SW480 (cell line): ENCODE data around the gene CCDC148.

ENCODE experiments used
- DNase-seq: peaks from one replicate; pipeline ENCODE4 v3.0.0-alpha.2; 2016; ENCODE audit warnings: low spot score

Gene CCDC148

GRCh38 chr2:158153270-158154015, 303.1 kb downstream of the CCDC148 start:
- no peak for DNase-seq

- no peak for DNase-seq
These were observed 311.5 kb downstream of the CCDC148 start for GRCh38 chr2:158144914-158145625.

GRCh38 chr2:158143703-158144360, 312.7 kb downstream of the CCDC148 start:
- no peak for DNase-seq

- DNase-seq = no peak
These were observed 313.8 kb downstream of the CCDC148 start for GRCh38 chr2:158142568-158143332.

- no peak for DNase-seq
These were observed 314.4 kb downstream of the CCDC148 start for GRCh38 chr2:158142165-158142564.

GRCh38 chr2:158140201-158140600, 316.4 kb downstream of the CCDC148 start:
- DNase-seq = no peak

GRCh38 chr2:158138255-158138654, 318.3 kb downstream of the CCDC148 start:
- DNase-seq = no peak

- DNase-seq = no peak
These were observed 321.5 kb downstream of the CCDC148 start for GRCh38 chr2:158135096-158135495.

- no peak for DNase-seq
These were observed 321.9 kb downstream of the CCDC148 start for GRCh38 chr2:158134655-158135054.

- no peak for DNase-seq
These were observed 322.5 kb downstream of the CCDC148 start for GRCh38 chr2:158134055-158134454.

GRCh38 chr2:158131919-158132566, 324.5 kb downstream of the CCDC148 start:
- no peak for DNase-seq

GRCh38 chr2:158131483-158131912, 325.1 kb downstream of the CCDC148 start:
- no peak for DNase-seq

- DNase-seq = no peak
These were observed 325.6 kb downstream of the CCDC148 start for GRCh38 chr2:158130832-158131473.

- DNase-seq = no peak
These were observed 327.5 kb downstream of the CCDC148 start for GRCh38 chr2:158129037-158129436.

GRCh38 chr2:158128168-158128973, 328.2 kb downstream of the CCDC148 start:
- DNase-seq = peak; percentile 14

GRCh38 chr2:158127380-158127804, 329.2 kb downstream of the CCDC148 start:
- DNase-seq = no peak

GRCh38 chr2:158125756-158126498, 330.6 kb downstream of the CCDC148 start:
- DNase-seq = no peak

- no peak for DNase-seq
These were observed 331.7 kb downstream of the CCDC148 start for GRCh38 chr2:158124896-158125295.
